Measurements from ENCODE around the gene ICE1.
"Not testable (repeated sequence)": the region's sequence is repeated elsewhere in the genome, so short reads cannot be mapped to it uniquely, and the experiment has no call there.

The ICE1 gene

DNA sequence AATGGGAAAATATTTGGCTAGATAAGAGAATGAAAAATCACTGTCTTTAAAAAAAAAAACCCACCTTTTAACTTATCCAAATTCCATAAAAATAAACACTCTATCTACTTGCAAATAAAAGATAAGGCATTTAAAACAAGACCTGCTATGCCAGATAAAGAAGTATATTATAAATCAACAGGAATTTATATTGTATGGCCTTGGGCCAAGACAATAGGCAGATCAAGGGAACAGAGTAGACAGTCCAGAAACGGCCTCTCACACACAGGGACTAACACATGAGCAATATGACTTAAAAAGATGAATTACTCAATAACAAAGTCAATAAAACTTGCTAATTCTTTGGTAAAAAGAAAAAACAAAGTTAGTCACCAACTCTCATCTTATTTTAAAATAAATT lies 34.7 kb upstream of the ICE1 start:
- Histone ChIP-seq H3K9me3 (ENCODE audit: insufficient read depth, low read length) (no peaks in the 10 kb centered on the region), H3K9ac (ENCODE audit: insufficient read length, low read depth) (no peak overlapping the region), H3K27me3 (ENCODE audit: insufficient read depth, insufficient read length) (no peaks in the 10 kb centered on the region), H3K4me1 (ENCODE audit: insufficient read depth, insufficient read length) (no peaks in the 10 kb centered on the region), H3K36me3 (ENCODE audit: insufficient read depth, insufficient read length, low read length) (no peaks in the 10 kb centered on the region), H3K4me3 (ENCODE audit: insufficient read length, low read depth) (no peak overlapping the region)
- DNase-seq (ENCODE audit: low read depth, low spot score), result no peak
- no peak for TF ChIP-seq SUZ12 (IDR thresholded peaks at IDR 0.05; ENCODE audit: extremely low read depth, insufficient read depth, insufficient read length)
- TF ChIP-seq ZNF274 (IDR thresholded peaks at IDR 0.05; ENCODE audit: low read depth, low read length), result no peak
- TF ChIP-seq YY1 (IDR thresholded peaks at IDR 0.05; ENCODE audit: insufficient read depth, insufficient read length), result no peak

- not testable (repeated sequence) for DNase-seq (ENCODE audit: low read depth, low spot score); H3K36me3 ChIP-seq (ENCODE audit: insufficient read depth, insufficient read length, low read length); H3K27me3 ChIP-seq (ENCODE audit: insufficient read depth, insufficient read length); H3K4me3 ChIP-seq (ENCODE audit: insufficient read length, low read depth); H3K9me3 ChIP-seq (ENCODE audit: insufficient read depth, low read length); H3K4me1 ChIP-seq (ENCODE audit: insufficient read depth, insufficient read length); H3K9ac ChIP-seq (ENCODE audit: insufficient read length, low read depth)
Observed at GRCh38 chr5:5390121-5390869, 32.2 kb upstream of the ICE1 start.

GRCh38 chr5:5392504-5392903 lies 30.0 kb upstream of the ICE1 start:
- H3K4me3 ChIP-seq (ENCODE audit: insufficient read length, low read depth); DNase-seq (ENCODE audit: low read depth, low spot score); H3K4me1 ChIP-seq (ENCODE audit: insufficient read depth, insufficient read length): not testable (repeated sequence)

GRCh38 chr5:5394384-5394986 lies 28.0 kb upstream of the ICE1 start:
- not testable (repeated sequence) for H3K36me3 ChIP-seq (ENCODE audit: insufficient read depth, insufficient read length, low read length); H3K4me3 ChIP-seq (ENCODE audit: insufficient read length, low read depth); H3K4me1 ChIP-seq (ENCODE audit: insufficient read depth, insufficient read length); H3K27me3 ChIP-seq (ENCODE audit: insufficient read depth, insufficient read length); H3K9ac ChIP-seq (ENCODE audit: insufficient read length, low read depth); H3K9me3 ChIP-seq (ENCODE audit: insufficient read depth, low read length)
- DNase-seq (ENCODE audit: low read depth, low spot score), result peak; percentile 28

More at GRCh38 chr5:5392504-5392903, 30.0 kb upstream of the ICE1 start:
- H3K27me3 ChIP-seq (ENCODE audit: insufficient read depth, insufficient read length); H3K9me3 ChIP-seq (ENCODE audit: insufficient read depth, low read length); H3K36me3 ChIP-seq (ENCODE audit: insufficient read depth, insufficient read length, low read length); H3K9ac ChIP-seq (ENCODE audit: insufficient read length, low read depth): not testable (repeated sequence)

DNA sequence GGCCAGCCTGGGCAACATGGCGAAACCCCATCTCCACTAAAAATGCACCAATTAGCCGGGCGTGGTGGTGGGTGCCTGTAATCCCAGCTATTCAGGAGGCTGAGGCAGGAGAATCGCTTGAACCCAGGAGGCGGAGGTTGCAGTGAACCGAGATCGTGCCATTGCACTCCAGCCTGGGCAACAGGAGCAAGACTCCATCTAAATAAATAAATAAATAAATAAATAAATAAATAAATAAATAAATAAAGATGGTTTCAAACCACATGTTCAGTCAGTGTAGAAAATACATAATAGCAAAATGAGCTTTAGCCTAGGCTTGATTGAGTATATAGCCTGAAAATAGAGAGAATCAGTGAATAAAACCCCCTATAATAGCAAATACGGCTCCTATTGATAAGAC lies 27.4 kb upstream of the ICE1 start:
- DNase-seq (ENCODE audit: low read depth, low spot score); H3K4me1 ChIP-seq (ENCODE audit: insufficient read depth, insufficient read length); H3K9me3 ChIP-seq (ENCODE audit: insufficient read depth, low read length); H3K36me3 ChIP-seq (ENCODE audit: insufficient read depth, insufficient read length, low read length); H3K9ac ChIP-seq (ENCODE audit: insufficient read length, low read depth); H3K27me3 ChIP-seq (ENCODE audit: insufficient read depth, insufficient read length); H3K4me3 ChIP-seq (ENCODE audit: insufficient read length, low read depth): not testable (repeated sequence)

- Histone ChIP-seq H3K9me3 (ENCODE audit: insufficient read depth, low read length) (peaks cover 9% of the 10 kb centered on the region; the same call in 1 of the 2 replicates), H3K36me3 (ENCODE audit: insufficient read depth, insufficient read length, low read length) (no peaks in the 10 kb centered on the region), H3K27me3 (ENCODE audit: insufficient read depth, insufficient read length) (no peaks in the 10 kb centered on the region), H3K4me1 (ENCODE audit: insufficient read depth, insufficient read length) (no peaks in the 10 kb centered on the region), H3K9ac (ENCODE audit: insufficient read length, low read depth) (no peak overlapping the region), H3K4me3 (ENCODE audit: insufficient read length, low read depth) (no peak overlapping the region)
- no peak for DNase-seq (ENCODE audit: low read depth, low spot score)
- TF ChIP-seq ZNF274 (IDR thresholded peaks at IDR 0.05; ENCODE audit: low read depth, low read length), result no peak
- TF ChIP-seq YY1 (IDR thresholded peaks at IDR 0.05; ENCODE audit: insufficient read depth, insufficient read length), result no peak
Observed at GRCh38 chr5:5398071-5398470, 24.4 kb upstream of the ICE1 start.

DNA sequence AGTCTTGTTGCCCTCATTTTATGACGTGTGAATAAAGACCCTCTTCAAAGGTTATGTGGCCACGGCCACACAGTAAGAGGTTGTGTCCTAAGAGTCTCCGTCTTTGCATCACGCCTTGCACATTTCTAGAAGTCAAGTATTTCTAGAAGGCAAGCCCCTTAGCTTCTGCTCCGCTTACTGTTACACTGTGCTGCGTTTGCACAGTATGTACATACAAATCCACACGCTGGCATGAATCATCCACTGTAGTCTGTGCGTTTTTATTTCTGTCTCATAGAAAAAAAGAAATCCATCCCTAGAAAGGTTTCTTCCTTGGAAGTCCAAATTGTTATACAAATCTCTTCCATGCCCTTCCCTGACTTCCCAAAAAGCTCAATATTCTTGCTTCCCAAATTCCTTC lies 21.4 kb upstream of the ICE1 start:
- Histone ChIP-seq H3K27me3 (ENCODE audit: insufficient read depth, insufficient read length) (no peaks in the 10 kb centered on the region), H3K36me3 (ENCODE audit: insufficient read depth, insufficient read length, low read length) (no peaks in the 10 kb centered on the region), H3K9me3 (ENCODE audit: insufficient read depth, low read length) (peaks cover 9% of the 10 kb centered on the region; the same call in 1 of the 2 replicates), H3K9ac (ENCODE audit: insufficient read length, low read depth) (no peak overlapping the region), H3K4me1 (ENCODE audit: insufficient read depth, insufficient read length) (no peaks in the 10 kb centered on the region), H3K4me3 (ENCODE audit: insufficient read length, low read depth) (no peak overlapping the region)
- TF ChIP-seq ZNF274 (IDR thresholded peaks at IDR 0.05; ENCODE audit: low read depth, low read length), result no peak
- TF ChIP-seq SUZ12 (IDR thresholded peaks at IDR 0.05; ENCODE audit: extremely low read depth, insufficient read depth, insufficient read length), result no peak
- TF ChIP-seq YY1 (IDR thresholded peaks at IDR 0.05; ENCODE audit: insufficient read depth, insufficient read length), result no peak
- no peak for DNase-seq (ENCODE audit: low read depth, low spot score)

DNA sequence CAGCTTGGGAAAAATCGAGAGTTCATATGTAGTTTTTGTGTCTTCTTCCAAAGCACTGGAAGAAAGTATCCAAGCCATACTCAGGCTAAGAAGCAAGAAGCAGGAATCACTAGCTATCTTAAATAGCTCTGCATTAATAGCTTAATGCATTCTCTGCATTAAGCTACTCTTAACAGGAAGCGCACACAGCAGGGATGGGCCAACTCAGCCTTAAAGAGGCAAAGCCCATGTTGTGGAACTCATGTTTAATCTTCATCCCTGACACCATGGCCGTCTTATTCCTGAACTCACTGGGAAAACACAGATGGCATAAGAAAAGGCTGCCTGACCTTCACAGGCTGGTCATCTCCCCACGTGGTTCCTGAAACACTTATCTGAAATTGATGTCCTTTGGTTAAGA lies 18.7 kb upstream of the ICE1 start:
- H3K9me3 ChIP-seq (ENCODE audit: insufficient read depth, low read length), result peaks cover 12% of the 10 kb centered on the region; the same call in 1 of the 2 replicates
- no peak for DNase-seq (ENCODE audit: low read depth, low spot score)
- H3K36me3 ChIP-seq (ENCODE audit: insufficient read depth, insufficient read length, low read length), result no peaks in the 10 kb centered on the region
- no peak overlapping the region for H3K9ac ChIP-seq (ENCODE audit: insufficient read length, low read depth)
- TF ChIP-seq ZNF274 (IDR thresholded peaks at IDR 0.05; ENCODE audit: low read depth, low read length), result no peak
- TF ChIP-seq YY1 (IDR thresholded peaks at IDR 0.05; ENCODE audit: insufficient read depth, insufficient read length), result no peak
- no peak for TF ChIP-seq SUZ12 (IDR thresholded peaks at IDR 0.05; ENCODE audit: extremely low read depth, insufficient read depth, insufficient read length)
- H3K4me3 ChIP-seq (ENCODE audit: insufficient read length, low read depth), result no peak overlapping the region
- H3K4me1 ChIP-seq (ENCODE audit: insufficient read depth, insufficient read length), result no peaks in the 10 kb centered on the region
- no peaks in the 10 kb centered on the region for H3K27me3 ChIP-seq (ENCODE audit: insufficient read depth, insufficient read length)
